SIG-M5 treated with dmso at 0.1 percent for 504 hours (cell line): Measurements from ENCODE around the gene CEP128.
"Not testable (repeated sequence)": the region's sequence is repeated elsewhere in the genome, so short reads cannot be mapped to it uniquely, and the experiment has no call there.

Experiments used
- DNase-seq: peaks from one replicate; lab custom pipeline; 2025; ENCODE audit not compliant: unreplicated experiment; lab: John Stamatoyannopoulos, UW

CEP128 gene

DNA sequence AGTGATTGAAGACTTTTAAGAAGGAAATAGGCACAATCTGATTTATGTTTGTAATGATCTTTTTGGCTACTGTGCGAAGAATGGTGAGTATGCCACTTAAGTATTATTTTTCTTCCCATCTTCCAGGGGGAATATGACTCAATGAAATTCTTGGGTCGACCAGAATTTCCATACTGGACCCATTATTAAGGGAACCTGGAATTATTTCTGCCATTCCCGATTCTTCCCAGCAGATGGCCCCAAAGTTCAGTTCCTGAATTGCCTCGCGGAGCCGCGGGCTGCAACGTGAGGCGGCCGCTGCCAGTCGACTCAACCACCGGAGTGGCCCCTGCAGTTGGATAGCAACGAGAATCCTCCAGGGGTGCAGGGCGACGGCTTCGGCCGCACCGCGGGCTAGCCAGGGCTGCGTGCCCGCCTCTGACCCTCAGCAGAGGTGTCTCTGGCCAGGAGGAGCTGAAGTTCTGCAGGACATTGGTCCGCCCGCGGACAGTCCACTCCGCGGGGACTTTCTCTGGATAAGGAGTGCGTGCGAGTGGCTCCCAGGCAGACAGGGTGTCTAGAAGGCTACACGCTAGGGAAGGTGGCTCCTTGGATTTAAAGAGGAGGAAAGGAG, 13.3 kb upstream of the CEP128 start:
- DNase-seq = peak; percentile 56

DNA sequence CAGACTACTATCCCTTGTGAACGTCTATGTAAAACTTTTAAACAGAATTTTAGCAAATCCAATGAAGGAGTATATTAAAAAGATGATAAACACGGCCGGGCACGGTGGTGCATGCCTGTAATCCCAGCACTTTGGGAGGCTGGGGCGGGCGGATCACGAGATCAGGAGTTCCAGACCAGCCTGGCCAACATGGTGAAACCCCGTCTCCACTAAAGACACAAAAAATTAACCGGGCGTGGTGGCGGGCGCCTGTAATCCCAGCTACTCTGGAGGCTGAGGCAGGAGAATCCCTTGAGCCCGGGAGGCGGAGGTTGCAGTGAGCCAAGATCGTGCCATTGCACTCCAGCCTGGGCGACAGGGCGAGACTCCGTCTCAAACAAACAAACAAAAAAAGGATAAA, 11.7 kb upstream of the CEP128 start:
- not testable (repeated sequence) for DNase-seq

DNA sequence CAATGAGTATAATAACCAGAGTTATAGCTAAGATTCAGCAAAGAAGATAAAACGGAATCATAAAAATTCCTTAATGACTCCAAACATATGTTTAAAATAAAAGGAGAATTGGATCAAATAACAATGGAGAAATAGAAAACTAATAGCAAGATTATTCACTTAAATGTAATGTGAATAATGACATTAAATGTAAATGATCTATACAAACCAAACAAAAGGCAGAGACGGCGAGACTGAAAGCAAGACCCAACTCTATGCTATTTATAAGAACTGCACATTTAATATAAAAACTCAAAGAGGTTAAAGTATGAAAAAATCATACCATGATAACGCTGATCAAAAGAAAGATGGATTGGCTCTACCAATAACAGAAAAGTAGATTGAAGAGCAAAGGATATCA, 10.0 kb upstream of the CEP128 start:
- DNase-seq = no peak

DNA sequence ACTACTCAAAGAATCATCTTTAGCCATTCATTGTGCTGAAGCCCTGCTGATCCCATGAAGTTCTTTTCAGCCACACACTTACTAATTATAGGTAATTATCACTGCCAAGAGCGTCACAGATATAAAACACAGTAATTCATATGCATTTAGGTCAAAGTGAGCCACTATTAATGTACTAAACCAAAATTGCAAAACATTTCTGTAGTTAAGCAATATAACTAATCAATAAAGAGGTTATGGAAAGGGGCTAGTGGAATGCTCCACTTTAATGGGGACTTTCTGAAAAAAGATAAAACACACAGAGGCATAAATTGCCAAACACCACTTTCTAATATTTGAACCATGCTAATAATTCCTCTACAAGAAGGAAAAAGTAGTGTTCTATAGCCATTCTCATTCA, 6.8 kb upstream of the CEP128 start:
- DNase-seq = no peak

DNA sequence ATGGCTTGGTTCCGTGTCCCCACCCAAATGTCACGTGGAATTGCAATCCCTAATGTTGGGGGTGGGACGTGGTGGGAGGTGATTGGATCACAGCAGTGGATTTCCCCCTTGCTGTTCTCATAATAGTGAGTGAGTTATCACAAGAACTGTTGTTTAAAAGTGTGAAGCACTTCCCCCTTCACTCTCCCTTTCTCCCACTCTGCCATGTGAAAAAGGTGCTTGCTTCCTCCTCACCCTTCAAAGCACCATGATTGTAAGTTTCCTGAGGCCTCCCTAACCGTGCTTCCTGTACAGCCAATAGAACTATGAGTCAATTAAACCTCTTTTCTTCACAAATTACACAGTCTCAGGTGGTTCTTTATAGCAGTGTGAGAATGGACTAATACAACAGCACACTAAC, 5.3 kb upstream of the CEP128 start:
- DNase-seq = no peak

DNA sequence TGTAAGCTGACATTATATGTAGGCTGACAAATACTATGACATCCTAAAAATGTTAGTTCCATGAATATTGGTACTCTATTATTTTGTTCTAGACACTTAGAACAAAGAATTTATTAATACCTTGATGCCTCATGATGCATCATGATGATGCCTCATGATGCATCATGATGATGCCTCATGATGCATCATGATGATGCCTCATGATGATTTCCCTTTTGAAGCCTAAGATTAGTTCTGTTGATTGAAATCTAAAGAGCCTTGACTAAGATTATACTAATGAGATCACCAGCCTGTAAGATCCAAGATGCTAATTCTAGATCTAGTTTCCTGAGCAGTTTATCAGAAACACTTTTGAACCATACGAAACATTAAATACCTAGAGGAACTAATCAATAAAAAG, 4.6 kb upstream of the CEP128 start:
- DNase-seq = no peak

DNA sequence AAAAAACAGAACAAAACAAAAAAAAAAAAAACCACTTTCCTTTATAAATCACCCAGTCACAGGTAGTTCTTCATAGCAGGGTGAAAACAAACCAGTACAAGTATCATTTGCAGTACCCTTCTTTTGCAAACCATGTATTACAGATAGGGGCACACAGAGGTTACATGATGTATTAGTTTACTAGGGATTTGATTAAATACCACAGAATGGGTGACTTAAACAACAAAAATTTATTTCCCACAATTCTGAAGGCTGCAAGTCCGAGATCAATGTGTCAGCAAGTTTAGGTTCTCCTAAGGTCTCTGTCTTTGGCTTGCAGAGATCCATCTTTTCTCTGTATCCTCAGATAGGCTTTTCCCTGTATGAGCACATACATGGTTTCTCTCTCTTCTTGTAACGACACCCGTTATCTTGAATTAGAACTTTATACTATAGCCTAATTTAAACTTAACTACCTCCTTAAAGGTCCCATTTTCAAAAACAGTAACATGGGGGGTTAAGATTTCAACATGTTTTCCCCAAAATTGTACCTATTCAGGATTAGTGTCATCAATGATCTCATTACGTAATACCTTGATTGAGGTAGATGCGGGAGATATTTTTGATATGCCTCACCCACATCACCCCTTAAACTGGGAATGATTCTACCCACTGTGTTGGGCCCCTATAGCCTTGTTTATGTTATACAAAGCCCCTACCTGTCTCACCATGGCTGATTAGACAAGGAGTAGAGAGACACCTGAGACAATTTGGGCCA, 3.5 kb upstream of the CEP128 start:
- no peak for DNase-seq

DNA sequence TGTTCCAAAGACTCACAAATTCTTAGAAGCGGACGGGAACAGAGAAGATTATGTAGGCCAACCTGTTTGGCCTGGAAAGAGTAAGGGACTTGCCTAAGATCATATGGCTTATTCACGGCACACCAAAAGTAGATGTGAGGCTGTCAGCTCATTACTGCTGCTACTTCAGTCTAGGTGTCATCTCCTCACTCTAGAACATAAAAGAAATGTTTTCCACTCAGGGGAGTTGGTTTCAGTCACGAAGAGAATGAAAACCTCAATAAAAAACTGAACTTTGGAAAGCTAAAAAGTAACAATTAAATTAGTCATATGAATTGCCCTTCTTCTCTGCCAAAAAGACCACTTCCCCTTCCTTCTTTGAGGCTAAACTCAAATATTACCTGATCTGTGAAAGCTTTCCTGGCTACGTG, 658 bp upstream of the CEP128 start:
- peak; percentile 39 for DNase-seq

DNA sequence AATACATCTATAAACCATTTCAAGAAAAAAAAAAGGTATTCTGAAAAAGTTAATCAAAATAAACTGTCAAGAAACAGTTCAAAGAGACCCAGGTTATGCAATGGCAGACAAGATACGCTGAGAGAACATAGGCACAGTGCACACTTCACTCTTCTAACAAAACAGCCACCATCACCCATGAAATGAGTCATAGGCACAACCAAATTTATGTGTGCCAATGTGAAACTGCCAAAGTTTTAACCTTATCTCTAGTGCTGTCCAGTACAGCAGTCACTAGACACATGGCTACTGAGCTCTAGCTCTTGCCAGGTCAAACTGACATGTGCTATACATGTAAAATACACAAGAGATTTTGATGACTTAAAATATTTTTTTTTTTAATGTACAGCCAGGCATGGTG, 1.4 kb downstream of the CEP128 start:
- DNase-seq = peak; percentile 64

DNA sequence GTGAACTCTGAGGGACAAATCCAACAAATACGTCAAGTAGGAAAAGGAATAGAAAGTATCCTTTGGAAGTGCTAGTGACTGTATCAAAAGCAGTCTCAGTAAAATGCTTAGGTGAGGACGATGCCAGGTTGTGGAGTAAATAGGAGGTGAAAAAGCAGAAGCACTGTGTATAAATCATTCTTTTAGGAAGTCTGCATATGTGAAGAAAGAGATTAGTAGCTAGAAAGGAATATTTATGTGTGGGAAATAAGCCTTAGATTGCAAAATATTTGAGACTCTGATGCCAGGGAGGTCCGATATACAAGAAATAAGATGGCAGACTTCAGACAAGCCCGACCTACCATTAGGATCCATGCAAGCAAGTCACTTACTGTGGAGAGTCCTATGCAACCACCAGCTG, 7.9 kb downstream of the CEP128 start:
- no peak for DNase-seq

DNA sequence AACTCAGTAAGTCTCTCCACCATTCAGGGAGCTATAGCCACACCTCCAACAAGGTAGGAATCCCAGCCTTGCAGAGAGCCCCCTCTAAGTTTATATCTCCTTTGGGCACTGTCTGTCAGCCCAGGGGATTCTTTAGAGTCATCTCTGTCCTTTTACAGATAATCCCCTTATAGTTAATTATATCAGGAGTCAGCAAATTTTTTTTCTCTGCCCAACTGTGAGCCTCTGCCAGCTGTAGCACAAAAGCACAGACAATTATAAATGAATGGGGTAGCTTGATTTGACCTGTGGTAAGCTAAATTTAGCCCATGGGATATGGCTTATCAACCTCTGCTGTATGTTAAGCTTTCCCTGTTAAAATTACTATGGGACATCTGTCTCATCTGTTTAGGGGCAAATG, 8.3 kb downstream of the CEP128 start:
- no peak for DNase-seq

DNA sequence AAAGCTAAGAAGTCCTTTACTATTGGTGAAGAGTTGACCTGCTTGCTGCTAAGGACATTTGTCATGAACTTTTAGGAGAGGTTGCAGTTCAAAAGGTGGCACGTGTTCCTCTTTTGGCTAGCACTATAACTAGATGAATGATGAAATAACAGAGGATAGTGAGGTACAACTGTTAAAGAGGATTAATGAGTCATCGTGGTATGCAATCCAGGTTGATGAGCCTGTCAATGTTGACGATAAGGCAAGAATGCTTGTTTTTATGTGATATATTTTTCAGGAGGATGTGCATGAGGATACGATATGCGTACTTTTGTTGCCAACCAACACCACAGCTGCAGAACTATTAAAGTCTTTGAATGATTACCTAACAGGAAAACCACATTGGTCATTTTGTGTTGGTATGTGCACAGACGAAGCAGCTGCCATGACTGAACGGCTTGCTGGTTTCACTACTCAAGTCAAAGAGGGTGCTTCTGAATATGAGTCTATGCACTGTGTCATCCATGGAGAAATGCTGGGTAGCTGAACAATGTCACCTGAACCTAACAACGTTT, 10.6 kb downstream of the CEP128 start:
- peak; percentile 91 for DNase-seq

DNA sequence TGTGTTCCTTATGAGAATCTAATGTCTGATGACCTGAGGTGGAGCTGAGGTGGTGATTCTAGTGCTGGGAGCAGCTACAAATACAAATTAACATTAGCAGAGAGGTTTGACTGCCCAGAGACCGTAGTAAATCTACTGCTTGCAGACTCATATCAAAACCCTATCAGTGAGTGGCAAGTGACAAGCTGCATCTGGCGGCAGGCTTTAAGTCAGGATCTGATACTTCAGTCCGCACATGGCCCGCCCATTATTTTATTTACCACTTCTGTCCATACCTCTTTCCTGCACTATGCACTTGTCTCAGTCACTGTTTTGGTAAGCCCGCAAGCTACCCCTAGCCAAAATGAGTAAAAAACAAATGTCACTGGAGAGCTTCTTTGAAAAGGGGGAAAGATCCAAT, 11.4 kb downstream of the CEP128 start:
- no peak for DNase-seq

DNA sequence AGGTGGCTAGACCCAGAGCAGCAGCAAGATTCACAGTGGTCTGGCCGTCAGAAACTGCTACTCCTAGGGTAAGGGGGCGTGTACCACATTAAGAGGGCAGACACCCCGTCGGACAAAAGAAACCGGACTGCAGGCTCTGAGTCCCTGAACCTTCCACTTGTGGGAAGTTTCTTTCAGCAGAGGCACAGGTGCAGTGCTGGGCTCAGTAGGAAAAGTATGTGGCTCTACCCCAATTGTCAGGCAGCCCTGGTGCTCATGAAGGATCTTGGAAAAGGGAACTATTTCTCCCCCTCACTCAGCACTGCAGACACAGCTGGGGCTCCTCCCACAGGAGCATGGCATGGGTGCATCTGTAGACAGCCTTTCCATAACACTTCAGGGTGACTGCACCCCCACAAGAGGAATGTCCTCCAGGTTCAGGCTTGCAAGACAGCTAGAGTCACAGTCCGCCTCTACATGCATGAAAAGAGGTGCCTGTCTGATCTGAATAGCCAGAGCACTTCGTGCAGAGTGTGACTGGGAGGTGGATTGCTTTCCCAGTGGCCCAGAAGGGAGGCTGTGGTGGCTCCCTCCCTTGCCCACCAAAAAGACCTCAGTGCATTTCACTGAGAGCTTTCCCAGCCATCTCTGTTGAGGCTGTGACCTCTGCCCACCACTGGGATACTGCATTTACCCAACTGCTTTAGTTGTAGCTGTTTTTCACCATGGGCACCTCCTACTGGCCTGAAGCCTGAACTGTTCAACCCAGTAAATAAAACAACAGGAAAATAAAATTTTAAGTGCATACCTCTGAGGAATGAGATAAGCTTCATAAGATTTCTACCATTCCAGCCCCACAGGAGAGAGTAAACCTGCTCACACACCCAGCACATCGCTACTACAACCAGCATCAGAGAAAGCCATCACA, 14.2 kb downstream of the CEP128 start:
- DNase-seq = no peak

DNA sequence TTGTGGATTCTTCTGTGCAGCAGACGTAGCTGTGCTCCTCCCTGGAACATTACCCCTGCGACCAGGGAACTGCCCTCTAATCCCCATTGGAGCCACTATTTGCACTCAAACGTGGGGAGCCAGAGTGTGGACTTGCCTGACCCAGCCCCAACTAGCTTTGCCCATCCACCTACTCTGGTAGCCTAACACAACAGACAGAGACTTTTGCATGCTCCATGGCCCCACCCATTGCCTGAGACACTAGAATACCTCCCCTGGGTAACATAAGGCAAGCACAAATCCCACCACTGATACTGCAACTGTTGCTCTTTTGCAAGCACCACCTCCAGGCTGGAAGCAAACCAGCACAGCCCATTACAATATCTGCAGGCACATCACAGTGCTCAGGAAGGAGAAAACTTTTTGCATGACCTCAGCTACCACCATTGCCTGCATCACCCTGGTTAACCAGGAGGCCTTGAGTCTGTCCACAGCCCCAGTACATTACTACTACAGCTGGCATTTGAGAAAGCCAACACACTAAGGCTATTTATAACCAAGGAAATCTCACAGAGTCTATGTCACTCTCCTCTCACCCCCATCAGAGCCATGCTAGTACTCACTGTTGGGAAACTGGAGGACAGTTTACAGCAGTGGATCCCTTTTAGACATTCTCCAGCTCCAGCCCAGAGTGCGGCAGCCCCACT, 15.0 kb downstream of the CEP128 start:
- no peak for DNase-seq

DNA sequence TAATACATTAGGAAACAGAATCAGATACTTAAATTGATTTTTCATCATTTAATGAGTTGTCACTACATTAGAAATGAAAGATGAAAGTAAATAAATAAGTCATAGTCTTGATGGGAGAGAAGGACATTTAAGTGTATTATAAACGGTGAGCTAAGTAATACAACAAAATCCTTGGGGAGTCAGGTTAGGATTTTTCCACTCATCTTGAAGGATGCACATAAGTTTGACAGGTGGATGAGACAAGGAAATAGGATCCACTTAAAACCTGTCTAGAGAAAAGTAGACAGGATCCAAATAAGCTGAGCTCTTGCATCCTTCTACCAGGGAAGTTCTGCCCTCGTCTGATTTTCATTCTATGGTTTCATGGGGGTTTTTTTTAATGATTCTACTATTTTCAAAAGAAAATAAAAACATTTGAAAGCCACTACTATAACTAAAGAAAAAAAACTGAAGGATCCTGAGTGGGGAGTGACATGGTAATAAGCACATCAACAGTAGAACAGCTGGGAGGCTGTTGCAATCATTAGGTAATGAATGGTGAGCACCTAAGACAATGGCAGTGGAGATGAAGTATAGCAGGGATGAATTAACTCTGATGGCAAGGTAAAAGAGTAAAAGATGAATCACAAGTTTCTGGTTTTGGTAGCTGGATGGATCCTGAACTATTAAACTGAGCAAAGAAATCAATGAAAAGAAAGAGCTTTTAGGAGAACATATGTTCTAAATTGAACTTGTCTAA, 17.0 kb downstream of the CEP128 start:
- DNase-seq = no peak

DNA sequence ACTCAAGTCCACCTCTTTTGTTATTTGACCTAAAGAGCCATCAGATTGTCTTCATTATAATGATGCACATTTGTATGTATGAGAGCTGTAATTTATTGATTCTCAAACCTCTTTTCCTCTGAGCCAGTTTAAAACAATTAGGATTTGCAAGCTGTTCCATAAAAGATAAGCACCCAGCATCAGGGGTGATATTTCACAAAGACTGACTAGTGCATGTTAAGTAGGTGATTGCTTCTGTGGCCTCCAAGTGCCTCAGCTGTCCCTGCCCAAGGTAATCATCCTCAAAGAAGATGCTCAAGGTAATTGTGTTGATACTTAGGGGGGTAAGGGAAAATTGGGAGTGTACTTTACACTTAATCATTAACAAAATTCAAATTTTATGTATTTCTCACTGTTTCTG, 18.2 kb downstream of the CEP128 start:
- no peak for DNase-seq

DNA sequence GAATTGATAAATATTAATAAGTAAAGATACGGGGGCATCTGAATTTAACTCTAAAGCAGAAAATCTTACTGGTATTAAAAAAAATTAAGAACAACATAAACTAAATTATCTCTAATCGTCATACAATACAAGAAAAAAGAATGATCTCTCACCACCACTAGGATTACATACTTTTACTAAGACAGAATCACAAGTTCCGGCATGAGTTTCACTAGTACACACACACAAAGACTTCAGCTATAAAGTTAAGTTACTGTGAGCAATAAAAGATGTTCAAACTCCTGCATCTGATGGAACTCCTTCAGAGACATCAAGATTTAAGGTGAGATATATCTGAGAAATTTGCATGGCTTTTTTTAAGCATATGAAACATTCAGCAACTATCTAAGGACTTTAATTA, 21.9 kb downstream of the CEP128 start:
- DNase-seq = no peak

DNA sequence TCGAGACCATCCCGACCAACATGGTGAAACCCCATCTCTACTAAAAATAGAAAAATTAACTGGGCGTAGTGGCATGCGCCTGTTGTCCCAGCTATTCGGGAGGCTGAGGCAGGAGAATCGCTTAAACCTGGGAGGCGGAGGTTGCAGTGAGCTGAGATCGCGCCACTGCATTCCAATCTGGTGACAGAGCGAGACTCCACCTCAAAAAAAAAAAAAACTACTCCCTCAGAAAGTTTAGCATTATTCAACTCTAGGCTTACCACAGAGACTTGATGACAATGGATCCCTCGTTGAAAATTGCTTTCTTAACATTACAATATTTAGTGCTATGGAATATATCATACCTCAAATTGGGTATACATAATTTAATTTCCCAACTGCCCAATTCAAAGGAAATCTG, 29.5 kb downstream of the CEP128 start:
- not testable (repeated sequence) for DNase-seq

DNA sequence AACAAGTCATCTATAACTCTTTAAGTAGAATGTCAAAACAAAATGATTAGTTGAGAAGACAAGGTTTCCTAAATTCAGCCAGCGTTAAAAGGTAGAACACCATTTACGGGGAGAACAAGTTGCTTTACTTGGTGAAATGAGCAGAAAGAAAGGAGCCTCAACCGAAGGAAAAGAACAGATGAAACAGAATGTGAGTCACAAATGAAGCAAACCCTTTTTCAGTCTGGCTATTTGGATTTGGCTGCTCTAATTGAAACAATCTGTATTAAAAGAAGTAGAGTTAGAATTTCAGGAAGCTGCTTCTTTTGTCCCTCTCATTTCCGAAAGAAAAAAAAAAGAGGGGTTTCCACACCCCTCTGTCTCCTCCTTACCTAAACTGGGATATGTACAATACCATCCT, 34.6 kb downstream of the CEP128 start:
- no peak for DNase-seq
